GM12878 (cell line): Measurements from ENCODE around the gene CDH7. TPM values are rescaled to one million over a fixed set of nuclear protein-coding genes. Genes with fewer than 3 reads are reported as not detected.

Experiments used
- ATAC-seq: fragments of 200-7000 bp; cut with Tn5 transposase; 3 replicates; pipeline ENCODE4 v1.9.1; 2020; ENCODE audit warnings: mild to moderate bottlenecking, moderate library complexity
- BruUV-seq: library from RNA; stranded (reverse); fragments of 400-500 nt; replicated peaks from 2 replicates; lab custom pipeline; 2021; lab: Mats Ljungman, UMichigan
- CTCF ChIA-PET: fragments of 300-600 bp; sonication (Branson Sonifier 250); formaldehyde crosslinking; extraction: SDS; loops from one replicate; lab custom pipeline; 2021; ENCODE audit warnings: inconsistent platforms; lab: Yijun Ruan, JAX
- POLR2A ChIA-PET: fragments of 350-600 bp; formaldehyde crosslinking; extraction: SDS; loops from one replicate; lab custom pipeline; 2021; ENCODE audit warnings: inconsistent platforms; lab: Charles Lee
- RAD21 ChIA-PET: fragments of 300-600 bp; sonication (Branson Sonifier 250); formaldehyde crosslinking; loops from one replicate; lab custom pipeline; 2023; ENCODE audit warnings: antibody characterized with exemption; ENCODE audit not compliant: unreplicated experiment; lab: Charles Lee
- SMC1A ChIA-PET: fragments of 300-600 bp; sonication (Branson Sonifier 250); formaldehyde crosslinking; loops from one replicate; lab custom pipeline; 2023; ENCODE audit not compliant: unreplicated experiment, uncharacterized antibody; lab: Charles Lee
- DNase-seq: peaks from one replicate; pipeline ENCODE4 v3.0.0-alpha.2; 2011; ENCODE audit warnings: low read depth, low spot score
- FAIRE-seq: peaks from 3 replicates; lab custom pipeline; 2011; peaks lifted over from hg19 to GRCh38; lab: Jason Lieb, UNC
- H2AFZ ChIP-seq: 2 replicates; pipeline ENCODE4 v1.6.0; 2011; ENCODE audit warnings: low read depth, low read length, control low read depth; ENCODE audit not compliant: control insufficient read depth
- H3K27ac ChIP-seq: 2 replicates; pipeline ENCODE4 v1.5.1; 2011; ENCODE audit warnings: control low read depth; ENCODE audit not compliant: control insufficient read depth, insufficient read depth
- H3K27me3 ChIP-seq, 2 experiments: replicated peaks in 1 of 2; 2 replicates each; pipeline versions ENCODE4 v1.6.0 to v1.6.1; 2011; ENCODE audit warnings: low read length in 1 of 2; ENCODE audit not compliant: control insufficient read depth in 2 of 2, insufficient read depth in 2 of 2
- H3K36me3 ChIP-seq, 2 experiments: 2 replicates each; pipeline ENCODE4 v1.5.1; 2011; ENCODE audit warnings: low read length in 1 of 2; ENCODE audit not compliant: control insufficient read depth in 2 of 2, insufficient read depth in 2 of 2
- H3K4me1 ChIP-seq: 2 replicates; pipeline ENCODE4 v1.6.1; 2011; ENCODE audit warnings: mild to moderate bottlenecking, low read length, moderate library complexity, mixed read lengths; ENCODE audit not compliant: control insufficient read depth, insufficient read depth
- H3K4me2 ChIP-seq: 2 replicates; pipeline ENCODE4 v1.6.0; 2011; ENCODE audit warnings: control low read depth; ENCODE audit not compliant: control insufficient read depth, insufficient read depth
- H3K4me3 ChIP-seq: fragments of 200-600 bp; sonication (generic); 2 replicates; pipeline ENCODE4 v1.5.1; 2016
- H3K79me2 ChIP-seq: 2 replicates; pipeline ENCODE4 v1.6.0; 2011; ENCODE audit warnings: low read length; ENCODE audit not compliant: control insufficient read depth, insufficient read depth
- H3K9ac ChIP-seq: 2 replicates; pipeline ENCODE4 v1.8.0; 2011; ENCODE audit warnings: low read length, control low read depth, mixed read lengths; ENCODE audit not compliant: control insufficient read depth, insufficient read depth
- H3K9me3 ChIP-seq: replicated peaks from 3 replicates; pipeline ENCODE4 v1.5.1; 2011; ENCODE audit warnings: mild to moderate bottlenecking, low read length; ENCODE audit not compliant: control insufficient read depth, insufficient read depth
- H4K20me1 ChIP-seq: 2 replicates; pipeline ENCODE4 v1.6.0; 2011; ENCODE audit not compliant: control insufficient read depth, insufficient read depth
- CBX3 ChIP-seq: fragments of 200-600 bp; sonication (generic); IDR thresholded peaks from 2 replicates; pipeline ENCODE4 v1.6.1; 2016; ENCODE audit warnings: low read depth, borderline replicate concordance
- EZH2 ChIP-seq: IDR thresholded peaks from 2 replicates; pipeline ENCODE4 v1.6.1; 2012; ENCODE audit warnings: low read depth, mild to moderate bottlenecking, control low read depth, inconsistent platforms, low read length, borderline replicate concordance; ENCODE audit not compliant: control insufficient read depth
- MEF2B ChIP-seq: fragments of 450-650 bp; IDR thresholded peaks from 2 replicates; pipeline ENCODE4 v1.6.1; 2018; ENCODE audit warnings: mild to moderate bottlenecking, moderate library complexity; ENCODE audit not compliant: partially characterized antibody, poor library complexity, severe bottlenecking
- MTA3 ChIP-seq: IDR thresholded peaks from 2 replicates; pipeline ENCODE4 v1.6.1; 2012; ENCODE audit warnings: low read length, inconsistent platforms, borderline replicate concordance
- NKRF ChIP-seq: fragments of 450-650 bp; conservative IDR thresholded peaks from 2 replicates; pipeline ENCODE4 v1.6.1; 2017; ENCODE audit warnings: mild to moderate bottlenecking, moderate library complexity
- NR2C1 ChIP-seq: fragments of 450-650 bp; IDR thresholded peaks from 2 replicates; pipeline ENCODE4 v1.6.1; 2017; ENCODE audit warnings: antibody characterized with exemption, mild to moderate bottlenecking, moderate library complexity
- RAD51 ChIP-seq: fragments of 450-650 bp; IDR thresholded peaks from 2 replicates; pipeline ENCODE4 v1.6.1; 2016; ENCODE audit warnings: moderate library complexity, mild to moderate bottlenecking, inconsistent platforms
- RCOR1 ChIP-seq: conservative IDR thresholded peaks from 2 replicates; pipeline ENCODE4 v1.6.1; 2012; ENCODE audit warnings: low read depth, low read length, improper control_type of control experiment
- RELB ChIP-seq: fragments of 450-650 bp; IDR thresholded peaks from 2 replicates; pipeline ENCODE4 v1.6.1; 2017; ENCODE audit warnings: low read depth, mild to moderate bottlenecking, moderate library complexity
- SUPT20H ChIP-seq: IDR thresholded peaks from 2 replicates; pipeline ENCODE4 v1.6.1; 2011; ENCODE audit warnings: low read depth, mild to moderate bottlenecking, low read length, moderate library complexity, borderline replicate concordance; ENCODE audit not compliant: control insufficient read depth
- YY1 ChIP-seq: IDR thresholded peaks from 2 replicates; pipeline ENCODE4 v1.6.1; 2011; ENCODE audit warnings: low read depth, mild to moderate bottlenecking, low read length
- ZZZ3 ChIP-seq: IDR thresholded peaks from 2 replicates; pipeline ENCODE4 v1.6.1; 2011; ENCODE audit warnings: low read depth; ENCODE audit not compliant: control insufficient read depth, insufficient read length
- WGBS: methylation state at CpG from one replicate; pipeline ENCODE4 v1.1.6; 2016; ENCODE audit warnings: low lambda C conversion rate; ENCODE audit not compliant: insufficient replicate concordance, insufficient coverage; ENCODE audit errors: missing lambda C conversion rate; 5-methylcytosine and 5-hydroxymethylcytosine counted together
- in situ Hi-C: fragments of 300-500 bp; cut with MboI; formaldehyde crosslinking; loops from 9 replicates; pipeline ENCODE4 v1.14.3; 2018; ENCODE audit warnings: mixed read lengths
- intact Hi-C: fragments of 100-400 bp; cut with micrococcal nuclease; formaldehyde crosslinking; loops from one replicate; pipeline ENCODE4 v1.14.2; 2022; ENCODE audit not compliant: unreplicated experiment
- polyA plus RNA-seq, 11 experiments: library from polyadenylated mRNA; depleted of rRNA in 4 of 11; unstranded in 6 of 11; stranded (reverse) in 5 of 11; fragments of >200 nt; fragmentation: Nextera tagmentation in 4 of 11; fragmentation: Illumina TruSeq in 1 of 11; extraction: Ambion mirVana in 4 of 11; extraction: Trizol in 1 of 11; gene quantifications; 1 replicate in 1 of 11; 2 replicates in 10 of 11; pipeline versions ENCODE4 v1.2.1 to v1.2.3, GENCODE V29; 2011 to 2016; ENCODE audit warnings: inconsistent platforms in 2 of 11, missing spikeins in 2 of 11, low read depth in 1 of 11
- total RNA-seq, 4 experiments: library from RNA; depleted of rRNA in 3 of 4; stranded (reverse); fragments of >200 nt in 3 of 4; fragmentation: Illumina TruSeq in 1 of 4; extraction: Trizol in 1 of 4; gene quantifications; 2 replicates each; pipeline versions ENCODE4 v1.2.1 to v1.2.3, GENCODE V29; 2013 to 2021

The CDH7 gene
- total and polyA plus RNA-seq, 10 of the 15 experiments (the other 5 are each of a cell fraction or from before 2014, with no cell fraction given), result 0.03 TPM; not detected in 9

- Histone ChIP-seq H3K36me3 (no peaks in the 10 kb centered on the region), H3K9ac (no peak overlapping the region), H2AFZ (no peak overlapping the region), H3K4me3 (no peak overlapping the region), H3K4me1 (no peaks in the 10 kb centered on the region), H4K20me1 (no peaks in the 10 kb centered on the region), H3K27me3 (no peaks in the 10 kb centered on the region), H3K4me2 (no peak overlapping the region), H3K9me3 (no peaks in the 10 kb centered on the region), H3K79me2 (no peaks in the 10 kb centered on the region), H3K27ac (no peak overlapping the region)
- no peak for ATAC-seq
- in situ Hi-C loops (no loop called here), intact Hi-C loops (loop anchor here (10.0 kb wide), 1 partner anchor 678 kb away; no protein-coding TSS in a partner anchor)
- no peak for DNase-seq
- RAD21 ChIA-PET, result no interaction called here
- SMC1A ChIA-PET, result no interaction called here
- no peak for FAIRE-seq
- TF ChIP-seq MEF2B, result no peak
- no peak for TF ChIP-seq ZZZ3
- TF ChIP-seq SUPT20H, result no peak
- no peak for TF ChIP-seq NR2C1
- CTCF ChIA-PET, result interaction anchor here (1.2 kb wide), 1 partner anchor 559 kb away, joined by 6 read pairs; no protein-coding TSS in a partner anchor
- no TSS peak for BruUV-seq
- POLR2A ChIA-PET, result no interaction called here
Measured at GRCh38 chr18:65937180-65937579, 186.4 kb downstream of the CDH7 start.

- Histone ChIP-seq H3K4me2 (no peak overlapping the region), H3K4me3 (no peak overlapping the region), H3K79me2 (no peaks in the 10 kb centered on the region), H2AFZ (no peak overlapping the region), H4K20me1 (no peaks in the 10 kb centered on the region), H3K9me3 (no peaks in the 10 kb centered on the region), H3K27ac (no peak overlapping the region), H3K4me1 (no peaks in the 10 kb centered on the region), H3K9ac (no peak overlapping the region), H3K27me3 (no peaks in the 10 kb centered on the region), H3K36me3 (no peaks in the 10 kb centered on the region)
- ChIA-PET SMC1A (interaction anchor here (0.6 kb wide), 1 partner anchor 14 kb away, joined by 3 read pairs; no protein-coding TSS in a partner anchor), CTCF (interaction anchor here (0.6 to 1.4 kb wide), 4 partner anchors 25 to 1529 kb away, joined by 3 read pairs; no protein-coding TSS in a partner anchor), RAD21 (no interaction called here), POLR2A (no interaction called here)
- in situ Hi-C loops, result no loop called here
- peak; percentile 98 for ATAC-seq
- peak; percentile 5 for DNase-seq
- peak; percentile 23 for FAIRE-seq
- intact Hi-C loops, result loop anchor here (2.0 to 10.0 kb wide), 2 partner anchors 558 to 676 kb away; no protein-coding TSS in a partner anchor
- no TSS peak for BruUV-seq
- 19% methylated on average over 4 of the region's 4 CpGs for whole genome bisulfite sequencing
- no peak for TF ChIP-seq MTA3
- TF ChIP-seq EZH2, result no peak
- no peak for TF ChIP-seq RAD51
- no peak for TF ChIP-seq RELB
- no peak for TF ChIP-seq CBX3
- no peak for TF ChIP-seq RCOR1
- TF ChIP-seq YY1, result peak; percentile 39; the same call in 1 of the 2 replicates
- TF ChIP-seq NKRF, result no peak
Measured at GRCh38 chr18:65938592-65939372, 188.0 kb downstream of the CDH7 start.
